ENCODE measurements around the gene SLC9C1. TPM values are rescaled to one million over a fixed set of nuclear protein-coding genes. Genes with fewer than 3 reads are reported as not detected.

Gene SLC9C1
- total RNA-seq, 2 experiments from 2014 or later: not detected

DNA sequence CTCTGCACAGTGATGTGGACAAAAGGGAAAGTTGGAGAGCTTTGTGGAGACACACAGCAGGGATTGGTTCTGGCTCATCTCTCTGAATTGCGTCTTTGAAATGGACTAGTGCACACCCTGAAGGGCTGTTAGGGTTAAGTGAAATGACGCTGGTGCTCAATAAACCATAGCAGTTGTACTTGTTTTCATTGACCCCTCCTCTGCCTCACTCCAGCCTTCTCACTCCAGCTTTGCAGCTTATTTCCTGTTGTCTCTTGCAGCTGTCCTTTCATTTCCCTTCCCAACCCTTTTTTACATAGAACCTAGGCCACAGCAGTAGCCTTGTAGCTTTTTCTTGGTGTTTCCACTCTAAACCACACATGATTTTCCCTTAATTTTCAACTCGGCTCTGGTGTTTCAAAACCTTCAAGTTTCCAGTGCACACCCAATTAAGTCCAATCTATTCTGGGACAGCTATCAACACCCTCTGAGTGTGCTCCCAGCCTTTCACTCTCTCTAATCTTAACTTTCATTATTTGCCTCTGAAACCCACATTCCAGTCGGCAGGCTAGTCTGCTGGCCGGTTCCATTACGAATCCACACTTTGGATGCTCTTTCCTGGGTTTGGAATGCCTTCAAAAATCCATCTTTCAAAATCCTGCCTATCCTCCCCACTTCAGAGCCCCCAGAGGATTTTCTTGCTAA is 201.4 kb downstream of the SLC9C1 start:
- ATAC-seq (ENCODE audit: poor library complexity) (no peak), DNase-seq (no peak)
- intact Hi-C loops (cut with DNase I, micrococcal nuclease): no loop called here
- TF ChIP-seq CTCF (IDR thresholded peaks at IDR 0.05): no peak
- H3K27ac ChIP-seq (ENCODE audit: low read depth in 1 of 2, low read length in 2 of 2): no peak overlapping the region
- H3K27me3 Mint-ChIP-seq: no peaks in the 10 kb centered on the region
- no peak overlapping the region for H3K4me3 Mint-ChIP-seq
- ChIA-PET POLR2A (interaction anchor here (1.0 to 1.2 kb wide), 3 partner anchors 16 to 25 kb away, joined by 3 to 4 read pairs (median 4); no protein-coding TSS in a partner anchor), CTCF (no interaction called here)
- H3K27ac Mint-ChIP-seq: peak overlapping the region; percentile 13
- H3K4me3 ChIP-seq (ENCODE audit: low read length): no peak overlapping the region
- H3K9me3 Mint-ChIP-seq: no peaks in the 10 kb centered on the region
- H3K27me3 ChIP-seq (ENCODE audit: control insufficient read depth in 1 of 2, insufficient read depth in 2 of 2, low read length in 2 of 2): no peaks in the 10 kb centered on the region
- no peaks in the 10 kb centered on the region for H3K36me3 ChIP-seq (ENCODE audit: insufficient read depth, low read length)
- peaks cover 19% of the 10 kb centered on the region for H3K4me1 ChIP-seq (ENCODE audit: insufficient read depth, low read length)
- H3K4me1 Mint-ChIP-seq (ENCODE audit: low read depth): peaks cover 43% of the 10 kb centered on the region
- no peaks in the 10 kb centered on the region for H3K9me3 ChIP-seq (ENCODE audit: control insufficient read depth in 1 of 2, insufficient read depth in 1 of 2, low read length in 2 of 2)
- H3K36me3 Mint-ChIP-seq (ENCODE audit: low read depth): peaks cover 6% of the 10 kb centered on the region

- Mint-ChIP-seq H3K4me1 (ENCODE audit: low read depth) (peaks cover 59% of the 10 kb centered on the region), H3K36me3 (ENCODE audit: low read depth) (peaks cover 6% of the 10 kb centered on the region), H3K4me3 (no peak overlapping the region), H3K27ac (no peak overlapping the region), H3K9me3 (no peaks in the 10 kb centered on the region), H3K27me3 (no peaks in the 10 kb centered on the region)
- ChIA-PET CTCF (no interaction called here), POLR2A (no interaction called here)
- H3K4me3 ChIP-seq (ENCODE audit: low read length): no peak overlapping the region
- intact Hi-C loops (cut with DNase I, micrococcal nuclease): no loop called here
- no peak for TF ChIP-seq CTCF (IDR thresholded peaks at IDR 0.05)
- no peak overlapping the region for H3K27ac ChIP-seq (ENCODE audit: low read depth in 1 of 2, low read length in 2 of 2)
- peaks cover 34% of the 10 kb centered on the region for H3K4me1 ChIP-seq (ENCODE audit: insufficient read depth, low read length)
- no peaks in the 10 kb centered on the region for H3K9me3 ChIP-seq (ENCODE audit: control insufficient read depth in 1 of 2, insufficient read depth in 1 of 2, low read length in 2 of 2)
- ATAC-seq (ENCODE audit: poor library complexity) (no peak), DNase-seq (no peak)
- no peaks in the 10 kb centered on the region for H3K27me3 ChIP-seq (ENCODE audit: control insufficient read depth in 1 of 2, insufficient read depth in 2 of 2, low read length in 2 of 2)
- H3K36me3 ChIP-seq (ENCODE audit: insufficient read depth, low read length): no peaks in the 10 kb centered on the region
Measured at GRCh38 chr3:112090887-112091586, 203.0 kb downstream of the SLC9C1 start.

Small RNA genes lying within 50 kb of the gene (microRNA-seq; reads per million reads assigned to microRNA genes)
- gene MIR567 (ENCODE audit: borderline microRNAs expressed, borderline replicate concordance): not detected

Other genes starting within 250 kb of the SLC9C1 start
- gene C3orf52, start 207.8 kb downstream of the SLC9C1 start, total RNA-seq: 1 to 10 TPM; 1.6 to 2.7 TPM
- gene GCSAM, start 161.0 kb downstream of the SLC9C1 start, total RNA-seq: 1 to 10 TPM; 6.5 to 6.8 TPM
- 1 to 10 TPM; 5.2 to 6.9 TPM for gene CD200, start 38.9 kb upstream of the SLC9C1 start, total RNA-seq
- gene BTLA, start 205.3 kb upstream of the SLC9C1 start, total RNA-seq: 1 to 10 TPM; 8.5 to 9.6 TPM